Astrocyte (in vitro differentiated cells and primary cell): ENCODE data around the gene BCR.

ENCODE experiments used
- CTCF ChIP-seq: IDR thresholded peaks from 2 replicates; pipeline ENCODE4 v1.5.1; 2011; ENCODE audit warnings: low read depth, mild to moderate bottlenecking, inconsistent platforms, low read length, moderate library complexity; ENCODE audit not compliant: insufficient read depth
- EZH2 ChIP-seq: IDR thresholded peaks from 2 replicates; pipeline ENCODE4 v1.6.1; 2012; ENCODE audit warnings: mild to moderate bottlenecking, low read length, inconsistent platforms; ENCODE audit not compliant: insufficient read depth

GRCh38 chr22:23276656-23277582, 96.6 kb downstream of the BCR start:
- TF ChIP-seq CTCF (no peak), EZH2 (no peak)
